Stimulated activated CD8-positive, alpha-beta memory T cell treated with anti-CD3 and anti-CD28 coated beads, Interleukin-15, amount 100 ng/mL, for 48 hours (primary cell): Measurements from ENCODE around the gene CYP11A1.
A peak's percentile ranks its signal among the peaks of the same experiment; 100 is the strongest.

ENCODE experiments used
- DNase-seq, 2 donors: peaks; one replicate each; pipeline ENCODE4 v3.0.0-alpha.2; 2020; ENCODE audit warnings: low read depth in 2 of 2

Gene CYP11A1

GRCh38 chr15:74388363-74388951 is 21.0 kb upstream of the CYP11A1 start:
- DNase-seq: no peak

- no peak for DNase-seq
Observed at GRCh38 chr15:74387621-74388362, 20.3 kb upstream of the CYP11A1 start.

- DNase-seq: no peak
Observed at GRCh38 chr15:74387141-74387541, 19.7 kb upstream of the CYP11A1 start.

GRCh38 chr15:74386496-74387140 is 19.2 kb upstream of the CYP11A1 start:
- no peak for DNase-seq

- no peak for DNase-seq
Observed at GRCh38 chr15:74385733-74386132, 18.3 kb upstream of the CYP11A1 start.

GRCh38 chr15:74384881-74385643 is 17.6 kb upstream of the CYP11A1 start:
- DNase-seq: peak; percentile 59 to 69

- DNase-seq: no peak
Observed at GRCh38 chr15:74384566-74384880, 17.1 kb upstream of the CYP11A1 start.

- DNase-seq: peak; percentile 75 to 76
Observed at GRCh38 chr15:74383695-74384565, 16.5 kb upstream of the CYP11A1 start.

- DNase-seq: no peak
Observed at GRCh38 chr15:74383286-74383685, 15.8 kb upstream of the CYP11A1 start.

GRCh38 chr15:74382004-74382816 is 14.8 kb upstream of the CYP11A1 start:
- DNase-seq: peak; percentile 65 to 66

- DNase-seq: no peak
Observed at GRCh38 chr15:74381481-74381880, 14.0 kb upstream of the CYP11A1 start.

GRCh38 chr15:74381190-74381453 is 13.7 kb upstream of the CYP11A1 start:
- DNase-seq: no peak

- no peak for DNase-seq
Observed at GRCh38 chr15:74380361-74381189, 13.1 kb upstream of the CYP11A1 start.

GRCh38 chr15:74378848-74379247 is 11.4 kb upstream of the CYP11A1 start:
- DNase-seq: peak in 1 of 2 donors; percentile 70

- DNase-seq: no peak
Observed at GRCh38 chr15:74377831-74378766, 10.7 kb upstream of the CYP11A1 start.

GRCh38 chr15:74376825-74377581 is 9.6 kb upstream of the CYP11A1 start:
- no peak for DNase-seq

- DNase-seq: no peak
Observed at GRCh38 chr15:74376226-74376625, 8.8 kb upstream of the CYP11A1 start.

GRCh38 chr15:74375303-74375693 is 7.9 kb upstream of the CYP11A1 start:
- DNase-seq: peak; percentile 69 to 72
